Measurements from ENCODE around the gene NSD2.

- TF ChIP-seq, protein P1, sequence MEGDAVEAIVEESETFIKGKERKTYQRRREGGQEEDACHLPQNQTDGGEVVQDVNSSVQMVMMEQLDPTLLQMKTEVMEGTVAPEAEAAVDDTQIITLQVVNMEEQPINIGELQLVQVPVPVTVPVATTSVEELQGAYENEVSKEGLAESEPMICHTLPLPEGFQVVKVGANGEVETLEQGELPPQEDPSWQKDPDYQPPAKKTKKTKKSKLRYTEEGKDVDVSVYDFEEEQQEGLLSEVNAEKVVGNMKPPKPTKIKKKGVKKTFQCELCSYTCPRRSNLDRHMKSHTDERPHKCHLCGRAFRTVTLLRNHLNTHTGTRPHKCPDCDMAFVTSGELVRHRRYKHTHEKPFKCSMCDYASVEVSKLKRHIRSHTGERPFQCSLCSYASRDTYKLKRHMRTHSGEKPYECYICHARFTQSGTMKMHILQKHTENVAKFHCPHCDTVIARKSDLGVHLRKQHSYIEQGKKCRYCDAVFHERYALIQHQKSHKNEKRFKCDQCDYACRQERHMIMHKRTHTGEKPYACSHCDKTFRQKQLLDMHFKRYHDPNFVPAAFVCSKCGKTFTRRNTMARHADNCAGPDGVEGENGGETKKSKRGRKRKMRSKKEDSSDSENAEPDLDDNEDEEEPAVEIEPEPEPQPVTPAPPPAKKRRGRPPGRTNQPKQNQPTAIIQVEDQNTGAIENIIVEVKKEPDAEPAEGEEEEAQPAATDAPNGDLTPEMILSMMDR (IDR thresholded peaks at IDR 0.05), result no peak
- no peak for TF ChIP-seq POLR2A (IDR thresholded peaks at IDR 0.05)
Observed at GRCh38 chr4:1928356-1929239, 57.4 kb downstream of the NSD2 start.
